ENCODE measurements around the gene RPL9.

GRCh38 chr4:39470402-39470801 is 11.7 kb upstream of the RPL9 start:
- TF ChIP-seq POLR2AphosphoS5 (IDR thresholded peaks at IDR 0.05) = no peak
- no peak for TF ChIP-seq CTCF (IDR thresholded peaks at IDR 0.05 in 8 of 11, conservative IDR thresholded peaks at IDR 0.05 in 3 of 11)
